Keratinocyte (primary cell): ENCODE data around the gene ZSCAN30. TPM values are rescaled to one million over a fixed set of nuclear protein-coding genes. Genes with fewer than 3 reads are reported as not detected.

Experiments
- DNase-seq: peaks from one replicate; pipeline ENCODE4 v3.0.0-alpha.2; 2011; ENCODE audit warnings: low read depth, missing footprints, low spot score
- FAIRE-seq: peaks from 2 replicates; lab custom pipeline; 2011; peaks lifted over from hg19 to GRCh38; lab: Jason Lieb, UNC
- H2AFZ ChIP-seq: 2 replicates; pipeline ENCODE4 v1.6.0; 2012; ENCODE audit warnings: low read length, control low read depth, inconsistent platforms; ENCODE audit not compliant: control insufficient read depth
- H3K27ac ChIP-seq: 2 replicates; pipeline ENCODE4 v1.5.1; 2011; ENCODE audit warnings: low read length; ENCODE audit not compliant: control insufficient read depth, insufficient read depth
- H3K27me3 ChIP-seq: 3 replicates; pipeline ENCODE4 v1.6.0; 2011; ENCODE audit warnings: low read length; ENCODE audit not compliant: control insufficient read depth, insufficient read depth; ENCODE audit errors: extremely low read depth
- H3K36me3 ChIP-seq, 2 experiments: 2 replicates in 1 of 2; 3 replicates in 1 of 2; pipeline ENCODE4 v1.5.1; 2011; ENCODE audit warnings: low read length in 2 of 2, mild to moderate bottlenecking in 1 of 2; ENCODE audit not compliant: control insufficient read depth in 2 of 2, insufficient read depth in 2 of 2; ENCODE audit errors: extremely low read depth in 1 of 2
- H3K4me1 ChIP-seq: 3 replicates; pipeline ENCODE4 v1.5.1; 2011; ENCODE audit warnings: low read length; ENCODE audit not compliant: control insufficient read depth, insufficient read depth; ENCODE audit errors: extremely low read depth
- H3K4me2 ChIP-seq: 3 replicates; pipeline ENCODE4 v1.6.0; 2011; ENCODE audit warnings: low read depth, low read length; ENCODE audit not compliant: control insufficient read depth, insufficient read depth; ENCODE audit errors: extremely low read depth
- H3K4me3 ChIP-seq, 3 experiments: fragments of 200-600 bp in 1 of 3; sonication (generic) in 1 of 3; 2 replicates in 2 of 3; 3 replicates in 1 of 3; pipeline ENCODE4 v1.5.1; 2011 to 2016; ENCODE audit warnings: low read length in 3 of 3, mild to moderate bottlenecking in 3 of 3, control low read depth in 2 of 3, inconsistent platforms in 1 of 3, low read depth in 1 of 3, mixed read lengths in 1 of 3, mixed run types in 1 of 3, moderate library complexity in 1 of 3; ENCODE audit not compliant: control insufficient read depth in 2 of 3, insufficient read depth in 2 of 3; ENCODE audit errors: extremely low read depth in 1 of 3
- H3K79me2 ChIP-seq: 2 replicates; pipeline ENCODE4 v1.6.0; 2012; ENCODE audit warnings: low read length; ENCODE audit not compliant: control insufficient read depth, insufficient read depth
- H3K9ac ChIP-seq: 3 replicates; pipeline ENCODE4 v1.6.0; 2011; ENCODE audit warnings: low read length; ENCODE audit not compliant: control insufficient read depth, insufficient read depth; ENCODE audit errors: extremely low read depth
- H3K9me1 ChIP-seq: 3 replicates; pipeline ENCODE4 v1.6.0; 2011; ENCODE audit warnings: low read length; ENCODE audit not compliant: control insufficient read depth, insufficient read depth; ENCODE audit errors: extremely low read depth
- H3K9me3 ChIP-seq: 2 replicates; pipeline ENCODE4 v1.5.1; 2012; ENCODE audit warnings: low read depth, low read length; ENCODE audit not compliant: control insufficient read depth
- H4K20me1 ChIP-seq: 3 replicates; pipeline ENCODE4 v1.6.0; 2011; ENCODE audit warnings: low read length; ENCODE audit not compliant: control insufficient read depth, insufficient read depth; ENCODE audit errors: extremely low read depth
- CTCF ChIP-seq, 3 experiments: IDR thresholded peaks in 1 of 3; conservative IDR thresholded peaks in 1 of 3; optimal IDR thresholded peaks in 1 of 3; 2 replicates in 2 of 3; 3 replicates in 1 of 3; pipeline versions ENCODE3 to v1.5.1; 2011; ENCODE audit warnings: low read length in 3 of 3, mild to moderate bottlenecking in 3 of 3, moderate library complexity in 2 of 3, control low read depth in 1 of 3, inconsistent platforms in 1 of 3; ENCODE audit not compliant: insufficient read depth in 2 of 3; ENCODE audit errors: extremely low read depth in 1 of 3
- EZH2 ChIP-seq: IDR thresholded peaks from one replicate; pipeline ENCODE4 v1.6.1; 2012; ENCODE audit warnings: inconsistent platforms, mild to moderate bottlenecking, low read length, moderate library complexity
- dilution Hi-C: fragments of 300-500 bp; cut with MboI; formaldehyde crosslinking; loops from one replicate; pipeline ENCODE4 v1.7.0; 2020; ENCODE audit warnings: low sequenced_read_pairs; ENCODE audit not compliant: extremely low pct_ligation_motif_present
- polyA minus RNA-seq, 3 experiments: library from RNA; depleted of rRNA, polyadenylated mRNA; stranded (reverse); fragments of >200 nt; gene quantifications; 1 replicate in 1 of 3; 2 replicates in 1 of 3; 3 replicates in 1 of 3; pipeline ENCODE4 v1.2.3, GENCODE V29; 2011
- polyA plus RNA-seq, 5 experiments: library from polyadenylated mRNA; depleted of rRNA in 3 of 5; stranded (reverse) in 3 of 5; stranded (forward) in 1 of 5; unstranded in 1 of 5; fragments of >200 nt; gene quantifications; 1 replicate in 1 of 5; 2 replicates in 3 of 5; 3 replicates in 1 of 5; pipeline versions ENCODE4 v1.2.1 to v1.2.3, GENCODE V29; 2011 to 2012; ENCODE audit warnings: missing spikeins in 2 of 5, low read depth in 1 of 5, low replicate concordance in 1 of 5

ZSCAN30 gene
- polyA plus RNA-seq: 8.4 to 13.6 TPM (median 11.3 TPM) in 3 replicates
- polyA plus RNA-seq (2011; ENCODE audit: low read depth): 4.8 TPM
- polyA plus RNA-seq (2011; cell fraction: cytosol; rRNA removed): 4.4 and 5.6 TPM in 2 replicates
- 36.2 and 40.3 TPM in 2 replicates for polyA plus RNA-seq (2011; cell fraction: nucleus; rRNA removed)
- 7.3 and 8.2 TPM in 2 replicates for polyA plus RNA-seq (2012; ENCODE audit: low replicate concordance)
- polyA minus RNA-seq: 5.1 to 14.0 TPM (median 9.7 TPM) in 3 replicates
- 10.9 TPM for polyA minus RNA-seq (2011; cell fraction: cytosol; rRNA and poly(A)+ RNA removed)
- polyA minus RNA-seq (2011; cell fraction: nucleus; rRNA and poly(A)+ RNA removed): 13.5 and 29.1 TPM in 2 replicates

DNA sequence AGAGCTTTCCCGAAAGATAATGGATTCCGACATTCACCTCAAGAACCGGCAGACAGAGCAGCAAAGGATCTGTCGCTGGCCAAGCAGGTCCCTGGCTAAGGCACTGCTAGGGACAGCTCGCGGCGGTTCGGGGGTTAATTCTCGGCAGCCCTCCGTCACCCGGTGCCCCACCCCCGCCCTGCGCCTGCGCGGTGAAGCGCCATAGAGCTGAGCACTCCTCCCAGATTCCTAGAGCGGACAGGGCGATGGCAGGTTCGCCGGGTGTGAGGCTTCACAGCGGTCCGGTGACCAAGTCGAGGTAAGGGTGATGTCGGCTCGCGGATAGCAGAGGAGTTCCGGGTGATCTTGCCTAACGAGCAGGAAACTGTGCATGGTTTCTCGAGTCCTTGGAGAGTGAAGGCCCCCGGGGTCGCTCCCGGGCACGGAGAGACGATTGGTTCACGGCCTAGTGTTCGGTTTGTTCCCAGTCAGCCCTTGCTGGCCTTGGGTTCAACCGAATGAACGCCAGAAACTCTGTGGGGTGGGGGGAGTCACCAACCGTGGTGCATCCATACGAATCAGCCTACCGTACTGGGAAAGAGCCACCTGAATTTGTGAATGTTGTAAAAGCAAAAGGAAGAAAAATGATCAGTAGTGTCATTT, at the start of gene ZSCAN30:
ZSCAN30 (minus strand) TSS at position 136 of the 642 bp plus-strand sequence. CDS start 25,877 bp downstream, outside the sequence.
- no peaks in the 10 kb centered on the region for H4K20me1 ChIP-seq
- peaks cover 2% of the 10 kb centered on the region for H3K9me3 ChIP-seq
- H3K27ac ChIP-seq: peak within 1 kb of the TSS; percentile 95
- H3K4me1 ChIP-seq: peaks cover 8% of the 10 kb centered on the region
- peaks cover 5 to 6% of the 10 kb centered on the region in 2 experiments for H3K36me3 ChIP-seq
- TF ChIP-seq EZH2 (no peak), CTCF (optimal IDR thresholded peaks at IDR 0.05 in 1 of 3, IDR thresholded peaks at IDR 0.05 in 1 of 3, conservative IDR thresholded peaks at IDR 0.05 in 1 of 3; ENCODE audit: extremely low read depth in 1 of 3, insufficient read depth in 2 of 3, low read length in 3 of 3) (no peak)
- peak within 1 kb of the TSS; percentile 87 for H3K4me2 ChIP-seq
- H3K27me3 ChIP-seq: no peaks in the 10 kb centered on the region
- dilution Hi-C loops: no loop called here
- DNase-seq (peak; percentile 75), FAIRE-seq (peak; percentile 67)
- H3K9me1 ChIP-seq: no peaks in the 10 kb centered on the region
- H2AFZ ChIP-seq: peak within 1 kb of the TSS; percentile 96
- peak within 1 kb of the TSS; percentile 53 to 91 (median 73) for H3K4me3 ChIP-seq
- H3K9ac ChIP-seq: peak within 1 kb of the TSS; percentile 88
- H3K79me2 ChIP-seq: peaks cover 69% of the 10 kb centered on the region

DNA sequence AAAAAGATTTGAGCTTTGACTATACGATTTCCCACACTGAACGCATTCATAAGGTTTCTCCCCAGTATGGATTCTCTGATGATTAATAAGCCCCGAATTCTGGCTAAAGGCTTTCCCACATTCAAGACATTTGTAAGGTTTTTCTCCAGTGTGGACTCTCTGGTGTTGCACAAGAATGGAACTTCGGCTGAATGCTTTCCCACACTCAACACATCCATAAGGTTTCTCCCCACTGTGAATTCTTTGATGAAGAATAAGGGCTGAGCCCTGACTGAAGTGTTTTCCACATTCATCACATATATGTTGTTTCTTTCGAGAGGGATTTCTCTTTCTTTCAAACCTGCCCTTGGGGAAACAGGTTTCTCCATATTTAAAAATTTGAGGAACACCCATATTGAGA, 47.3 kb upstream of the ZSCAN30 start:
- Histone ChIP-seq H3K9ac (no peak overlapping the region), H3K79me2 (peaks cover 31% of the 10 kb centered on the region), H3K4me2 (no peak overlapping the region), H3K4me1 (no peaks in the 10 kb centered on the region), H3K9me1 (no peaks in the 10 kb centered on the region), H3K27me3 (no peaks in the 10 kb centered on the region), H3K9me3 (no peaks in the 10 kb centered on the region), H2AFZ (no peak overlapping the region), H4K20me1 (peaks cover 4% of the 10 kb centered on the region), H3K27ac (no peak overlapping the region), H3K4me3 (no peak overlapping the region), H3K36me3 (peaks cover 23 to 31% of the 10 kb centered on the region in 2 experiments)
- FAIRE-seq (no peak), DNase-seq (no peak)
- dilution Hi-C loops: no loop called here
- no peak for TF ChIP-seq EZH2
- no peak for TF ChIP-seq CTCF (optimal IDR thresholded peaks at IDR 0.05 in 1 of 3, IDR thresholded peaks at IDR 0.05 in 1 of 3, conservative IDR thresholded peaks at IDR 0.05 in 1 of 3; ENCODE audit: extremely low read depth in 1 of 3, insufficient read depth in 2 of 3, low read length in 3 of 3)
